ENCODE measurements around the gene KCNJ6. TPM values are rescaled to one million over a fixed set of nuclear protein-coding genes. Genes with fewer than 3 reads are reported as not detected.

Gene KCNJ6
- total and polyA plus RNA-seq, 9 of the 15 experiments (the other 6 are each of a cell fraction or from before 2014, with no cell fraction given), result 0.06 to 0.21 (median 0.13) TPM; not detected in 1

DNA sequence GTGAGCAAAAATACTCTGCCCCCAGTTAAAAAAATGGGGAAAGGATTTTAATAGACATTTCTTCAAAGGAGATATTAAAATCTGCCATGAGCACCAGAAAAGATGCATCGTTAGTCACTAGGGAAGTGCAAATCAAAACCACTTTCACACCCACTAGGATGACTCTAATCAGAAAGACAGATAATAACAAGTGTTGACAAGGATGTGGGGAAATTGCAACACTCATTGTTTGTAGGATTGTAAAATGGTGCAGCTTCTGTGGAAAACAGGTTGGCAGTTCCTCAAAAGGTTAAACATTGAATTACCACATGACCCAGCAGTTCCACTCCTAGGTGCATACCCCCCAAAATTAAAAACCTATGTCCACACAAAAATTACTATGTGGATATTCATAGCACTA lies 112.3 kb downstream of the KCNJ6 start:
- CTCF ChIA-PET (ENCODE audit: low intra/inter-chr PET ratio), result no interaction called here
- TF ChIP-seq, protein P1, sequence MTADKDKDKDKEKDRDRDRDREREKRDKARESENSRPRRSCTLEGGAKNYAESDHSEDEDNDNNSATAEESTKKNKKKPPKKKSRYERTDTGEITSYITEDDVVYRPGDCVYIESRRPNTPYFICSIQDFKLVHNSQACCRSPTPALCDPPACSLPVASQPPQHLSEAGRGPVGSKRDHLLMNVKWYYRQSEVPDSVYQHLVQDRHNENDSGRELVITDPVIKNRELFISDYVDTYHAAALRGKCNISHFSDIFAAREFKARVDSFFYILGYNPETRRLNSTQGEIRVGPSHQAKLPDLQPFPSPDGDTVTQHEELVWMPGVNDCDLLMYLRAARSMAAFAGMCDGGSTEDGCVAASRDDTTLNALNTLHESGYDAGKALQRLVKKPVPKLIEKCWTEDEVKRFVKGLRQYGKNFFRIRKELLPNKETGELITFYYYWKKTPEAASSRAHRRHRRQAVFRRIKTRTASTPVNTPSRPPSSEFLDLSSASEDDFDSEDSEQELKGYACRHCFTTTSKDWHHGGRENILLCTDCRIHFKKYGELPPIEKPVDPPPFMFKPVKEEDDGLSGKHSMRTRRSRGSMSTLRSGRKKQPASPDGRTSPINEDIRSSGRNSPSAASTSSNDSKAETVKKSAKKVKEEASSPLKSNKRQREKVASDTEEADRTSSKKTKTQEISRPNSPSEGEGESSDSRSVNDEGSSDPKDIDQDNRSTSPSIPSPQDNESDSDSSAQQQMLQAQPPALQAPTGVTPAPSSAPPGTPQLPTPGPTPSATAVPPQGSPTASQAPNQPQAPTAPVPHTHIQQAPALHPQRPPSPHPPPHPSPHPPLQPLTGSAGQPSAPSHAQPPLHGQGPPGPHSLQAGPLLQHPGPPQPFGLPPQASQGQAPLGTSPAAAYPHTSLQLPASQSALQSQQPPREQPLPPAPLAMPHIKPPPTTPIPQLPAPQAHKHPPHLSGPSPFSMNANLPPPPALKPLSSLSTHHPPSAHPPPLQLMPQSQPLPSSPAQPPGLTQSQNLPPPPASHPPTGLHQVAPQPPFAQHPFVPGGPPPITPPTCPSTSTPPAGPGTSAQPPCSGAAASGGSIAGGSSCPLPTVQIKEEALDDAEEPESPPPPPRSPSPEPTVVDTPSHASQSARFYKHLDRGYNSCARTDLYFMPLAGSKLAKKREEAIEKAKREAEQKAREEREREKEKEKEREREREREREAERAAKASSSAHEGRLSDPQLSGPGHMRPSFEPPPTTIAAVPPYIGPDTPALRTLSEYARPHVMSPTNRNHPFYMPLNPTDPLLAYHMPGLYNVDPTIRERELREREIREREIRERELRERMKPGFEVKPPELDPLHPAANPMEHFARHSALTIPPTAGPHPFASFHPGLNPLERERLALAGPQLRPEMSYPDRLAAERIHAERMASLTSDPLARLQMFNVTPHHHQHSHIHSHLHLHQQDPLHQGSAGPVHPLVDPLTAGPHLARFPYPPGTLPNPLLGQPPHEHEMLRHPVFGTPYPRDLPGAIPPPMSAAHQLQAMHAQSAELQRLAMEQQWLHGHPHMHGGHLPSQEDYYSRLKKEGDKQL (CRISPR knock-in tag; IDR thresholded peaks at IDR 0.05; ENCODE audit: borderline replicate concordance), result no peak
- TF ChIP-seq BDP1 (IDR thresholded peaks at IDR 0.05; ENCODE audit: insufficient read depth, insufficient read length) (no peak), COPS2 (conservative IDR thresholded peaks at IDR 0.05) (no peak), FOXM1 (IDR thresholded peaks at IDR 0.05; ENCODE audit: low read depth) (no peak), FOXM1 (CRISPR knock-in tag; IDR thresholded peaks at IDR 0.05; ENCODE audit: low read depth) (no peak), ZNF146 (CRISPR knock-in tag; IDR thresholded peaks at IDR 0.05; ENCODE audit: unreplicated experiment) (no peak), FIP1L1 (IDR thresholded peaks at IDR 0.05; ENCODE audit: low read depth, low read length, poor library complexity, severe bottlenecking) (no peak), SIN3A (IDR thresholded peaks at IDR 0.05; ENCODE audit: borderline replicate concordance in 2 of 2, control insufficient read depth in 1 of 2, low read depth in 2 of 2, low read length in 2 of 2) (no peak), ZNF717 (CRISPR knock-in tag; IDR thresholded peaks at IDR 0.05) (no peak), PML (IDR thresholded peaks at IDR 0.05; ENCODE audit: low read length) (no peak), ZKSCAN1 (IDR thresholded peaks at IDR 0.05; ENCODE audit: low read depth, low read length) (no peak), KDM1A (IDR thresholded peaks at IDR 0.05) (no peak), KHSRP (IDR thresholded peaks at IDR 0.05) (no peak), MBD2 (IDR thresholded peaks at IDR 0.05; ENCODE audit: borderline replicate concordance, low read depth) (no peak), KLF13 (tag; IDR thresholded peaks at IDR 0.05; ENCODE audit: borderline replicate concordance, low read depth) (no peak)
- TF ChIP-seq, protein P2, sequence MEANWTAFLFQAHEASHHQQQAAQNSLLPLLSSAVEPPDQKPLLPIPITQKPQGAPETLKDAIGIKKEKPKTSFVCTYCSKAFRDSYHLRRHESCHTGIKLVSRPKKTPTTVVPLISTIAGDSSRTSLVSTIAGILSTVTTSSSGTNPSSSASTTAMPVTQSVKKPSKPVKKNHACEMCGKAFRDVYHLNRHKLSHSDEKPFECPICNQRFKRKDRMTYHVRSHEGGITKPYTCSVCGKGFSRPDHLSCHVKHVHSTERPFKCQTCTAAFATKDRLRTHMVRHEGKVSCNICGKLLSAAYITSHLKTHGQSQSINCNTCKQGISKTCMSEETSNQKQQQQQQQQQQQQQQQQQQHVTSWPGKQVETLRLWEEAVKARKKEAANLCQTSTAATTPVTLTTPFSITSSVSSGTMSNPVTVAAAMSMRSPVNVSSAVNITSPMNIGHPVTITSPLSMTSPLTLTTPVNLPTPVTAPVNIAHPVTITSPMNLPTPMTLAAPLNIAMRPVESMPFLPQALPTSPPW (CRISPR knock-in tag; IDR thresholded peaks at IDR 0.05), result no peak
- TF ChIP-seq, protein P3, sequence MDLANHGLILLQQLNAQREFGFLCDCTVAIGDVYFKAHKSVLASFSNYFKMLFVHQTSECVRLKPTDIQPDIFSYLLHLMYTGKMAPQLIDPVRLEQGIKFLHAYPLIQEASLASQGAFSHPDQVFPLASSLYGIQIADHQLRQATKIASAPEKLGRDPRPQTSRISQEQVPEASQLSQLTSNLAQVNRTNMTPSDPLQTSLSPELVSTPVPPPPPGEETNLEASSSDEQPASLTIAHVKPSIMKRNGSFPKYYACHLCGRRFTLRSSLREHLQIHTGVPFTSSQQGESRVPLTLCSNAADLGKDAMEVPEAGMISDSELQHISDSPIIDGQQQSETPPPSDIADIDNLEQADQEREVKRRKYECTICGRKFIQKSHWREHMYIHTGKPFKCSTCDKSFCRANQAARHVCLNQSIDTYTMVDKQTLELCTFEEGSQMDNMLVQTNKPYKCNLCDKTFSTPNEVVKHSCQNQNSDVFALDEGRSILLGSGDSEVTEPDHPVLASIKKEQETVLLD (IDR thresholded peaks at IDR 0.05), result no peak

More for the DNA sequence above, 112.3 kb downstream of the KCNJ6 start:
- no peaks in the 10 kb centered on the region for H3K4me1 ChIP-seq (replicated peaks in 1 of 2; ENCODE audit: control insufficient read depth in 2 of 2, insufficient read depth in 2 of 2, low read length in 2 of 2)
- DNase-seq (ENCODE audit: extremely low read depth in 1 of 4, low spot score in 3 of 4) (no peak), ATAC-seq (no peak), FAIRE-seq (no peak)
- H3K4me3 ChIP-seq, result no peak overlapping the region
- H3K27ac ChIP-seq (ENCODE audit: extremely low read depth, low read depth, low read length), result no peak overlapping the region
- WGBS (ENCODE audit: insufficient coverage, low coverage, missing lambda C conversion rate), result 0% methylated on average over 1 of the region's 1 CpG
- no TSS peak for BruUV-seq (replicated peaks)
- H3K9ac ChIP-seq (ENCODE audit: insufficient read depth in 1 of 2, low read depth in 2 of 2, low read length in 2 of 2), result no peak overlapping the region
- no peaks in the 10 kb centered on the region for H4K20me1 ChIP-seq (replicated peaks; ENCODE audit: control insufficient read depth, insufficient read depth, low read length)
- POLR2A ChIA-PET, result no interaction called here
- H3K9me3 ChIP-seq (replicated peaks; ENCODE audit: control insufficient read depth, insufficient read depth, low read depth, low read length), result no peaks in the 10 kb centered on the region
- H3K4me2 ChIP-seq (ENCODE audit: insufficient read depth, low read length), result no peak overlapping the region
- H2AFZ ChIP-seq (ENCODE audit: low read depth, low read length), result no peak overlapping the region
- H3K27me3 ChIP-seq (ENCODE audit: control insufficient read depth in 2 of 2, insufficient read depth in 2 of 2, low read length in 2 of 2), result peaks cover 5 to 13% of the 10 kb centered on the region in 2 experiments; a peak in 4 of 5 replicates
- H3K79me2 ChIP-seq (ENCODE audit: control insufficient read depth, insufficient read depth, low read length), result no peaks in the 10 kb centered on the region
- in situ Hi-C loops (cut with MboI) (no loop called here), intact Hi-C loops (cut with micrococcal nuclease) (no loop called here)
- no peaks in the 10 kb centered on the region for H3K9me1 ChIP-seq (ENCODE audit: control insufficient read depth, insufficient read depth, low read length)
- H3K36me3 ChIP-seq (ENCODE audit: control insufficient read depth, insufficient read depth, low read length), result no peaks in the 10 kb centered on the region

Data from K562 (cell line).